ENCODE results near the gene RPL27A. TPM values are rescaled to one million over a fixed set of nuclear protein-coding genes. Genes with fewer than 3 reads are reported as not detected.

RPL27A gene
- total RNA-seq, 1 experiment from 2014 or later: 1,055 TPM

DNA sequence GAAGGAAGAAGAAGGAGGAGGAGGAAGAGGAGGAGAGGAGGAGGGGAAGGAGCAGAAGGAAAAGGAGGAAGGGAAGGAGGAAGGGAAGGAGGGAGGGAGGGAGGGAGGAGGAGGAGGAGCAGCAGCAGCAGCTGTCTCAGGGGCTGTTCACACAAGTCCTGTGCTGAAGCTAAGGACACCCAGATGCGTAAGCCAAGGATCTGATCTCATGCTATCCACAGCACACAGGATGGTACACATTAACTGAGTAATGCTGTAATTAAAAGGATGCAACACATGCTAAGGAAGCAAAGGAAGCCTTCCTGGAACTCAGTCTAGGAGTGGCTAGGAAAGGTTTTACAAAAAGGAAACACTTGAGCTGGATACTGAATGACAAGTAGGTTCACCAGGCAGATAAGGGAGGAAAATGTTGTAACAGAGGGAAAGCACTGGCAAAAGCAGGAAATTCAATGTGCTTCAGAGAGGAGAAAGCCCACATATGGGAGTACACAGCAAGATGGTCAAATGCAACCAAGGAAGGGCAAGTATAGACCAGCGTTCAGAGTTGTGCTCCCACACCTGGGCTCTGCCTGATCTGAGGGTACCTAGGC, 32.1 kb upstream of the RPL27A start:
- no peak for DNase-seq (ENCODE audit: low read depth, low spot score)
- RAD21 ChIA-PET (ENCODE audit: low non-redundant PET in 1 of 2, low total read pairs in 2 of 2, uncharacterized antibody in 2 of 2, unreplicated experiment in 2 of 2): no interaction called here

DNA sequence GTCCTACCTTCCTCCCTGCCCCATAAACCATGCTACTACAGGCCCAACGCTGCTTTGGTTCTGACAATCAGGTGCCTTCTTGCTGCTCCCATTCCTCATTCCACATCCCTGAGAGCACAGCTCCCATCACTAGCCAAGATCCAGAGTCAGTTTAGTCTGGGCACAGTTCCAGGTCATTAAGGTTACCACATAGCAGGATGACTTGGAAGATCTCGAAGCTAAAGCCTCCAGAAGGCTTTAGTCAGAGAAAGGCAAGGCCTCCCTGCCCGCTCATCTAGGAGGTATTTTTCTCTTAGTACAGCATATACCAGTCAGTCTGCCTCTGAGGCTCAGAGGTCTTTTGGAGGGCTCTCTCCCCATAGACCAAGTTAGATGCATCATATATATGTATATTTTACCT, 30.5 kb upstream of the RPL27A start:
- no peak overlapping the region for H2AFZ ChIP-seq (ENCODE audit: low read depth, low read length, poor library complexity, severe bottlenecking)
- H3K9me2 ChIP-seq (ENCODE audit: insufficient read depth): no peaks in the 10 kb centered on the region
- DNase-seq (ENCODE audit: low read depth, low spot score) (no peak), ATAC-seq (no peak; the same call in 1 of the 2 replicates)
- no peak for TF ChIP-seq RAD21 (IDR thresholded peaks at IDR 0.05; ENCODE audit: low read depth)
- TF ChIP-seq POLR2AphosphoS5 (IDR thresholded peaks at IDR 0.05; ENCODE audit: low read depth, low read length): no peak
- TF ChIP-seq, protein P1, sequence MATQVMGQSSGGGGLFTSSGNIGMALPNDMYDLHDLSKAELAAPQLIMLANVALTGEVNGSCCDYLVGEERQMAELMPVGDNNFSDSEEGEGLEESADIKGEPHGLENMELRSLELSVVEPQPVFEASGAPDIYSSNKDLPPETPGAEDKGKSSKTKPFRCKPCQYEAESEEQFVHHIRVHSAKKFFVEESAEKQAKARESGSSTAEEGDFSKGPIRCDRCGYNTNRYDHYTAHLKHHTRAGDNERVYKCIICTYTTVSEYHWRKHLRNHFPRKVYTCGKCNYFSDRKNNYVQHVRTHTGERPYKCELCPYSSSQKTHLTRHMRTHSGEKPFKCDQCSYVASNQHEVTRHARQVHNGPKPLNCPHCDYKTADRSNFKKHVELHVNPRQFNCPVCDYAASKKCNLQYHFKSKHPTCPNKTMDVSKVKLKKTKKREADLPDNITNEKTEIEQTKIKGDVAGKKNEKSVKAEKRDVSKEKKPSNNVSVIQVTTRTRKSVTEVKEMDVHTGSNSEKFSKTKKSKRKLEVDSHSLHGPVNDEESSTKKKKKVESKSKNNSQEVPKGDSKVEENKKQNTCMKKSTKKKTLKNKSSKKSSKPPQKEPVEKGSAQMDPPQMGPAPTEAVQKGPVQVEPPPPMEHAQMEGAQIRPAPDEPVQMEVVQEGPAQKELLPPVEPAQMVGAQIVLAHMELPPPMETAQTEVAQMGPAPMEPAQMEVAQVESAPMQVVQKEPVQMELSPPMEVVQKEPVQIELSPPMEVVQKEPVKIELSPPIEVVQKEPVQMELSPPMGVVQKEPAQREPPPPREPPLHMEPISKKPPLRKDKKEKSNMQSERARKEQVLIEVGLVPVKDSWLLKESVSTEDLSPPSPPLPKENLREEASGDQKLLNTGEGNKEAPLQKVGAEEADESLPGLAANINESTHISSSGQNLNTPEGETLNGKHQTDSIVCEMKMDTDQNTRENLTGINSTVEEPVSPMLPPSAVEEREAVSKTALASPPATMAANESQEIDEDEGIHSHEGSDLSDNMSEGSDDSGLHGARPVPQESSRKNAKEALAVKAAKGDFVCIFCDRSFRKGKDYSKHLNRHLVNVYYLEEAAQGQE (IDR thresholded peaks at IDR 0.05; ENCODE audit: low read depth): no peak
- TF ChIP-seq CBX3 (IDR thresholded peaks at IDR 0.05; ENCODE audit: low read depth): no peak
- no peaks in the 10 kb centered on the region for H3K27me3 ChIP-seq (ENCODE audit: insufficient read depth, low read length)
- no peak overlapping the region for H3K27ac ChIP-seq (ENCODE audit: low read depth, low read length)
- peaks cover 15 to 20% of the 10 kb centered on the region in 2 experiments for H3K36me3 ChIP-seq (ENCODE audit: control insufficient read depth in 1 of 2, insufficient read depth in 2 of 2, low read length in 2 of 2)
- no peaks in the 10 kb centered on the region for H3K9me3 ChIP-seq (ENCODE audit: control insufficient read depth in 1 of 2, insufficient read depth in 1 of 2, low read depth in 1 of 2, low read length in 2 of 2)
- ChIA-PET RAD21 (ENCODE audit: low non-redundant PET in 1 of 2, low total read pairs in 2 of 2, uncharacterized antibody in 2 of 2, unreplicated experiment in 2 of 2) (no interaction called here), CTCF (no interaction called here), POLR2A (no interaction called here)
- no peaks in the 10 kb centered on the region for H4K20me1 ChIP-seq (ENCODE audit: insufficient read depth)
- no TSS peak for BruUV-seq (replicated peaks)
- no peak overlapping the region for H3K4me2 ChIP-seq (ENCODE audit: low read length)
- no peak overlapping the region for H3K9ac ChIP-seq (ENCODE audit: low read length)
- intact Hi-C loops (cut with micrococcal nuclease): no loop called here
- no peaks in the 10 kb centered on the region for H3K79me2 ChIP-seq (ENCODE audit: insufficient read depth, low read length)
- H3K4me1 ChIP-seq (ENCODE audit: control insufficient read depth in 1 of 2, insufficient read depth in 2 of 2, low read length in 2 of 2): no peaks in the 10 kb centered on the region
- no peak overlapping the region for H3K4me3 ChIP-seq (replicated peaks in 1 of 2; ENCODE audit: low read depth in 1 of 2, low read length in 2 of 2)

More for the DNA sequence above, 32.1 kb upstream of the RPL27A start:
- Histone ChIP-seq H4K20me1 (ENCODE audit: insufficient read depth) (no peaks in the 10 kb centered on the region), H2AFZ (ENCODE audit: low read depth, low read length, poor library complexity, severe bottlenecking) (no peak overlapping the region), H3K4me1 (ENCODE audit: control insufficient read depth in 1 of 2, insufficient read depth in 2 of 2, low read length in 2 of 2) (no peaks in the 10 kb centered on the region), H3K9me3 (ENCODE audit: control insufficient read depth in 1 of 2, insufficient read depth in 1 of 2, low read depth in 1 of 2, low read length in 2 of 2) (no peaks in the 10 kb centered on the region), H3K27ac (ENCODE audit: low read depth, low read length) (no peak overlapping the region), H3K4me3 (replicated peaks in 1 of 2; ENCODE audit: low read depth in 1 of 2, low read length in 2 of 2) (no peak overlapping the region), H3K79me2 (ENCODE audit: insufficient read depth, low read length) (no peaks in the 10 kb centered on the region), H3K9ac (ENCODE audit: low read length) (no peak overlapping the region), H3K9me2 (ENCODE audit: insufficient read depth) (no peaks in the 10 kb centered on the region), H3K27me3 (ENCODE audit: insufficient read depth, low read length) (no peaks in the 10 kb centered on the region), H3K4me2 (ENCODE audit: low read length) (no peak overlapping the region), H3K36me3 (ENCODE audit: control insufficient read depth in 1 of 2, insufficient read depth in 2 of 2, low read length in 2 of 2) (peaks cover 23 to 29% of the 10 kb centered on the region in 2 experiments)
- BruUV-seq (replicated peaks): no TSS peak
- no peak for ATAC-seq
- CTCF ChIA-PET: no interaction called here
- TF ChIP-seq ELF1 (IDR thresholded peaks at IDR 0.05; ENCODE audit: borderline replicate concordance, low read depth): no peak
- no peak for TF ChIP-seq EZH2phosphoT487 (IDR thresholded peaks at IDR 0.05; ENCODE audit: borderline replicate concordance)
- TF ChIP-seq EZH2 (IDR thresholded peaks at IDR 0.05): no peak
- POLR2A ChIA-PET: no interaction called here
- intact Hi-C loops (cut with micrococcal nuclease): no loop called here
